Hematopoietic multipotent progenitor cell treated with erythropoietin and hydrocortisone succinate and interleukin-3 and kit ligand, for 4 days (in vitro differentiated cells): ENCODE data around the gene DPYD.
A peak's percentile ranks its signal among the peaks of the same experiment; 100 is the strongest.
"Not testable (repeated sequence)": the region's sequence is repeated elsewhere in the genome, so short reads cannot be mapped to it uniquely, and the experiment has no call there.

Source experiments
- DNase-seq: peaks from one replicate; pipeline ENCODE4 v3.0.0-alpha.2; 2015

Gene DPYD

DNA sequence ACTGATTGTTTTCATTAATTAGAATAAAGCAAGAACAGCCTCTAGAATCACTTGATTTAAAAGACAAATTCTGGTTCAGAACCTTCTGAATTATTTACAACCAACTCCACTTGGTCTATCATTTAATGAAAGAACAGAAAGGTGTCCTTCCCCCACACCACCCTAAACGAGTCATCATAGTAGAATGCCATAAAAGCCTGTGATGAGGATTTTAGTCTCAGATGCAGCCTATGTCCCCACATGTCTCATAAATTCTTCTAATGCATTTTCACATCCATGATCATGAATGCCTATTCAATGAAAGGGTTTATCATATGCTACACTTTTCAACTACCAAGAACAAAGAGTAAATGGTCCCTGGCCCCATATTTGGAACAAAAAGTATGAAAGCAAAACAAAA is 508.1 kb downstream of the DPYD start:
- DNase-seq, result no peak

DNA sequence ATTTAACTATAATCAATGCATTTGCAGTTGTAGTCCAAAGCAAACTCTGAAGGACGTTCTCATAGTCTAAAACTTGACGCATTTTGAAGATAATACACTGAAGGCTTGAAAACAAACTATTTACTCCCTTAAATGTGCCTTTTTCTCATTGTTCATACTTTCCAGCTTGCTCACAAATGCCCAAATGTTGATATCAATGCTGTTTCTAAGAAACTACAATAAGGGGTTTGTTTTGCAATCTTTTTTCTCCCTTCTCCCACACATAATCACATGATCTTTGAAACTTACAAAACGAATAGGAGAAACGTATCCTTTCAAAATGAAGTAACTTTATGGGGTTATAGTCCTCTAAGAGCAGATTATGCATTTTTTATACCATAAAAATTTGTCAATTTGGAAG is 508.7 kb downstream of the DPYD start:
- DNase-seq, result peak; percentile 2

GRCh38 chr1:97396463-97396862 is 524.4 kb downstream of the DPYD start:
- no peak for DNase-seq

GRCh38 chr1:97392701-97393100 is 528.1 kb downstream of the DPYD start:
- peak; percentile 9 for DNase-seq

GRCh38 chr1:97385536-97386277 is 535.1 kb downstream of the DPYD start:
- peak; percentile 10 for DNase-seq

GRCh38 chr1:97384294-97384968 is 536.4 kb downstream of the DPYD start:
- DNase-seq, result no peak

GRCh38 chr1:97383797-97384196 is 537.0 kb downstream of the DPYD start:
- DNase-seq, result no peak

DNA sequence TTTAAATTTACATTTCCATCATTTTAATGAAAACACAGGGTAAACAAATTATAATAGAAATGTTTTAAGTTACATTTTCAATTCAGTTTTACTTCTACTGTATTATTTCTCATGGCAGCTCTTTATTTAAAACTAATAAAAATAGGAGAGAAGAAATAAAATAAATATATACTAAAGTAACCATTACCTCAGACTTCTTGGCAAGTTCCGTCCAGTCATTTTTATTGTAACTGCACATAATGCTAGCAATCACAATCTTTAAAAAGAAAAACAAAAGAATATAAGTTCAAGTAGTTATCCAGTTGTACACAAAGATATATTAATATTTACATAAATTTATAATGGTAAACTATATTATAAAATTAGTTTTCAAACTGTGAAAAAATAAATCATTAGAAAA is 538.6 kb downstream of the DPYD start:
- DNase-seq, result no peak

DNA sequence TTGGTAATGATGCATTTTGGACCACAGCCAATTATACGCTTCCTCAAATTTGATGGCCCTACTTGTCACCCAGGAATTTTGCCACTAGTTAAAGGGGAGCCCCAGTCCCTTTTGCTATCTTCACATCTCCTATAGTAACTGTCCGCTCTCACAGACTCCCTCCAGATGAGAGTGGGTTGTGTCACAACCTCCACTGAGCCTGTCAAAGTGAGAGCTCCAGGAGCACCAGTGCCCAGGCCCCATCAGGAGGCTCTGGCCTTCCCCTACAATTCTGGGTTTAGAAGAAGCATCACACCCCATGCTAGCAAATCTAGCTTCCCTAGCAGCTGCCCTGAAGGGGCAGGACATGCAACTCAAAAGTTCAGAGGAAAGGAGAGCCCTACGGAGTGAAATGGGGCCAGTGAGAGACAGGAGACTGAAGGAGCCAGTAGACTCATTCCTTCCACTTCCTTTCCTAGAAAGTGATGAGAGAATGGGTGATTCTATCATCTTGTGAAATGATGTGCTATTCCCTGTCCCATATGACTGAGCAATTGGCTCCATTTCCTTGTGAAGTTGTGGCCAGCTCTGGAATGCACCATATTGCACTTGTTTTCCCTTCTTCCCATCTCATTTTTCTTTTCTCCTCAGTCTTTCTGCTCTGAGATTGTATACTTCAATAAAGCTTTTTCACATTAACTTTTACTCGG is 541.3 kb downstream of the DPYD start:
- DNase-seq, result peak; percentile 25

- no peak for DNase-seq
These were observed 542.2 kb downstream of the DPYD start for GRCh38 chr1:97378596-97378995.

GRCh38 chr1:97377432-97378034 is 543.3 kb downstream of the DPYD start:
- DNase-seq, result no peak

DNA sequence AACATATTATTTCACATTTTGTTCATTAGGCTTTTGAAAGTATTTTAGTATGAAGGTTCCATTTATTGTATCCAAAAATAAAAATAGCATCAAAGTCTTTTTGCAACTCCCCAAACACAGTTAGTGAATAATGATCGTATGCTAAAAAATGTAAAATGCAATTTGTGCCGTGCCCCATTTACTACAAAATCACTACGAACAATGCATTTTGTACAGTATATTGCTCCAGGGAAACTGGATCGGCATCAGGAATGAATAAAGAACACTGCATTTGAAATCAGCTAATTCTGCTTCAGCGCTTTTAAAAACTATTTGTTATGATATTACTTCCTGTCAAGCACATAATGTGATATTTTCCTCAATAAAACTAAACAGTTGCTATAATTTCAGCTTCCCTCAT is 547.8 kb downstream of the DPYD start:
- no peak for DNase-seq

DNA sequence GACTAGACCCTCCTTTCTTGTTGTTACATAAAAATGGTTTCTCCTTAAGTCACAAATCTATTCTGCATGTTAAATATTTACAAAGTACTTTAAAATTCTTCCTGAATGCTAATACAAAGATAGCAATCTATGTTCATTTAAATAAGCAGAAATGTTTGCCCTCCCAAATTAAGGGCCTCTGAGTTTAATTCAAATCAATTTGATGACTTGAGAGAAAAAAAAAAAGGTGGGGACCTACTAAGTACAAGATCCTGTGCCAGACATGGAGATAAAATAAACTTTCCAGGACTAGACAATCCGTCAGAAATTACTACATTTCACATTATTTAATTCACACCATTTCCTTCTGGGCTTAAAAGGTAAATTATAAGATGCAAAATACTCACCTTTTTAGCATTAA is 548.3 kb downstream of the DPYD start:
- DNase-seq, result no peak

DNA sequence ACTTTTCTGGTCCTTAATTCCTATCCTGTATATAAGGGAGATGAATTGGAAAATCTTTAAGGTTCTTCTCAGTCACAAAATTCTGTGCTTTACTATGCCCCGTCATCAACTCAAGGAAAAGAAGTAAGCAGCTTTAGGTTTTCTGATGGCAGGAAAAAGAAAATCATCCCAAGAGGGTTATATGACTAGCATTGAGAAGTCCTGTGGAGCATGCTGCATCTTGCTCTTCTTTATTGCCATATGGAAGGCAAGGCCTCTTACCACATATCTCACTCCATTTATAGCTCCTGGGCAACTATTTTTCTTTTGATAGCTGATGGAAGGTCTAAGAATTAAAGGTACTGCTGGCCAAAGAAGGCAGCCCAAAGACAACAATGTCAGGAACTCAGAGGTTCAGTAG is 552.5 kb downstream of the DPYD start:
- DNase-seq, result no peak

- DNase-seq, result no peak
These were observed 553.9 kb downstream of the DPYD start for GRCh38 chr1:97366984-97367383.

GRCh38 chr1:97365026-97365425 is 555.8 kb downstream of the DPYD start:
- DNase-seq, result no peak

- DNase-seq, result no peak
These were observed 556.7 kb downstream of the DPYD start for GRCh38 chr1:97364086-97364485.

GRCh38 chr1:97356309-97356708 is 564.5 kb downstream of the DPYD start:
- DNase-seq, result no peak

DNA sequence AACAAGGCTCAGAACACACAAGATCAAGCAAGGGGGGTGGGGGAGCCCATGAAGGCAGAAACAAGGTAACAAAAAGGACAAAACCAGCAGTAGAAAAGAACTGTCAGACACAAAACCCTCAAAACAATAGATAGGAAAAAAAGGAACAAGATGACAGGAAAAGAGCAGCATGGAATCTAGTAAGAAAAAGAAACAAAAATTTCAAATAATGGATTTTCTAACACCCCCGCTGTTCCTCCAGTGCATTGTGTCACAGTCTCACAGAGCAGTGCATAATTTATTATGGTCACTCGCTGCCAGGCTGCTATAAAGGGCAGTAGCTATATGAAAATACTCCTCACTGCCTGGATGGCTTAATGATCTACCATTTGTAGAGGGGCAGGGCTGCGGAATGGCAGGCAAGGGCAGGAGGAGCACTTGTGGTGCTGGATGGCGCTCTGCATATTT is 567.9 kb downstream of the DPYD start:
- no peak for DNase-seq

DNA sequence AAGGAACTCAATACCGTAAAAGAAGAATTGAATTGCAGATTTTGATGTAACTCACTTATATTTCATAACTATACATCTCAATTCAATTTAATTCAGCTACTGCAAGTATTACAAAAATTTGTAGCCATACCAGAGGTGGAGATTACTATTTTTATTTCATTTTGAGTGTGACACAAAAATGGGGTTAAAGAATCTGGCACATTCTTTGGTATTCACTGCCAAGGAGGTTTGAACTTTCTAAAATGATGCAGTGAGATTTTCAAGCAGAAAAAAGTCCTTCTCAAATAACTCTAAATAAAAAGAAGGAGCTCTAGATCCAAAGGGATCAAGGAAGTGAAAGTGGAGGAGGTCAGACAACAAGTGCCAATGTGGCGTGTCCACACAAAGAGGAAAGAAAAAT is 569.0 kb downstream of the DPYD start:
- no peak for DNase-seq

- no peak for DNase-seq
These were observed 570.2 kb downstream of the DPYD start for GRCh38 chr1:97350662-97351061.

GRCh38 chr1:97350241-97350640 is 570.6 kb downstream of the DPYD start:
- DNase-seq, result no peak

DNA sequence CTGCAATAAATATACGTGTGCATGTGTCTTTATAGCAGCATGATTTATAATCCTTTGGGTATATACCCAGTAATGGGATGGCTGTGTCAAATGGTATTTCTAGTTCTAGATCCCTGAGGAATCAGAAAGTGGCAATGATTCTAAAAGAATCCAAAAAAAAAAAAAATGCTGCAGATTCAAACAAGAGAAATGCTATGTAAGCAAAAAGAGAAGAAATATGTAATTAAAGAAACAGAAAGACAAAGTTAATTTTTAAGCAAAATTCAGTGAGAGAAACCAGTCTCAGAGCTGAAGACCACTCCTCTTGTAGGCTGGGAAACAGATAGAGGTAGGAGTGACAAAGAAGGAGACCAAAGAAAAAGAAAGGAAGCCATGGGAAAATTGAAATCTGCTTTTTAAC is 571.0 kb downstream of the DPYD start:
- not testable (repeated sequence) for DNase-seq
